ENCODE results near the gene GRIN2A.

- no peak for TF ChIP-seq CTCF (conservative IDR thresholded peaks at IDR 0.05)
- TF ChIP-seq ZFX (IDR thresholded peaks at IDR 0.05) = no peak
These were observed 226.6 kb downstream of the GRIN2A start for GRCh38 chr16:9955677-9956076.

Measured in C4-2B (cell line).